Measurements from ENCODE around the gene GAB2. TPM values are rescaled to one million over a fixed set of nuclear protein-coding genes. Genes with fewer than 3 reads are reported as not detected.

Gene GAB2
- total and polyA plus RNA-seq, 8 donors = 2.2 to 19.3 (median 8.6) TPM

DNA sequence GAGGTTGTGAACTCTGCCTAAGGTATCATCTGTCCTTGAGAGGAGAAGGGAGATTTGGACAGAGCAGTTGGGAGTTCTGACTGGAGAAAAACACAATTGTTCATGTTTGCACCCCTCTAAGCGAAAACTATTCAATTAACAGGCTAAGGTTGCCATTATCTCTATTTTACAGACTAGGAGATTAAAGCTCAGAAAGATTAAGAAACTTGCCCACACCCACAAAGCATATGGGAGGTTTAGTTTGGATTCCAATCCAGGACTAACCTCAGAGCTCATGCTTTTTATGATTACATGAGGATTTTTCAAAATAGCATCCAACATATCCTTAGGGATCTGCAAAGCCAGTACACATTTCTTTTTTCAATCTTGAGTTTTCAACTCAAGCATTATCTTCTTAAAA lies 22.0 kb downstream of the GAB2 start:
- intact Hi-C loops (cut with DNase I; ENCODE audit: low total_unique reads) = no loop called here
- Histone ChIP-seq H3K27ac (no peak overlapping the region), H3K4me3 (no peak overlapping the region), H3K36me3 (no peaks in the 10 kb centered on the region), H3K9me3 (no peaks in the 10 kb centered on the region), H3K4me1 (peaks cover 4 to 66% (median 20%) of the 10 kb centered on the region in 4 donors), H3K27me3 (no peaks in the 10 kb centered on the region)
- TF ChIP-seq, protein P1, sequence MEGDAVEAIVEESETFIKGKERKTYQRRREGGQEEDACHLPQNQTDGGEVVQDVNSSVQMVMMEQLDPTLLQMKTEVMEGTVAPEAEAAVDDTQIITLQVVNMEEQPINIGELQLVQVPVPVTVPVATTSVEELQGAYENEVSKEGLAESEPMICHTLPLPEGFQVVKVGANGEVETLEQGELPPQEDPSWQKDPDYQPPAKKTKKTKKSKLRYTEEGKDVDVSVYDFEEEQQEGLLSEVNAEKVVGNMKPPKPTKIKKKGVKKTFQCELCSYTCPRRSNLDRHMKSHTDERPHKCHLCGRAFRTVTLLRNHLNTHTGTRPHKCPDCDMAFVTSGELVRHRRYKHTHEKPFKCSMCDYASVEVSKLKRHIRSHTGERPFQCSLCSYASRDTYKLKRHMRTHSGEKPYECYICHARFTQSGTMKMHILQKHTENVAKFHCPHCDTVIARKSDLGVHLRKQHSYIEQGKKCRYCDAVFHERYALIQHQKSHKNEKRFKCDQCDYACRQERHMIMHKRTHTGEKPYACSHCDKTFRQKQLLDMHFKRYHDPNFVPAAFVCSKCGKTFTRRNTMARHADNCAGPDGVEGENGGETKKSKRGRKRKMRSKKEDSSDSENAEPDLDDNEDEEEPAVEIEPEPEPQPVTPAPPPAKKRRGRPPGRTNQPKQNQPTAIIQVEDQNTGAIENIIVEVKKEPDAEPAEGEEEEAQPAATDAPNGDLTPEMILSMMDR (IDR thresholded peaks at IDR 0.05) = no peak
- TF ChIP-seq POLR2A (IDR thresholded peaks at IDR 0.05) (no peak), POLR2AphosphoS5 (IDR thresholded peaks at IDR 0.05) (no peak), EP300 (IDR thresholded peaks at IDR 0.05) (no peak)
- DNase-seq = no peak
- WGBS, 5 donors = 32 to 81% (median 64%) methylated on average over 1 of the region's 1 CpG

DNA sequence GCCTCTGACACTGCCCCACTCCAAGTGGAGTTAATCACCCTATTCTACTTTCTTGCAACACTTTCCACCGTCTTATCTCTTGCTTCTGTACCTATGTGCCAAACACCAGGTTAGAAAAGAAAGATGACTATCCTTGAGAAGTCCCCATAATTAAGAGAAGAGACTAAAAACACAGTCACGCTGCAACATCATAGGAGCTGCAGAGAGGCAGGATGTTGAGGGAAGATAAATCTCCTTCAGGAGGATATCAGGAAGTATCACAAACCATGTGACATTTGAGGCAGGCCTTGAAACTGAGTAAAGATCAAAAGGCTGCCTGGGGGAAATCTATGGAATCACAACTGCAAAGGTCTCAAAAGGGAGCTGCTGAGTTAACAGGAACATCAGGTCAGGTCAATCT lies 24.8 kb downstream of the GAB2 start:
- TF ChIP-seq POLR2AphosphoS5 (IDR thresholded peaks at IDR 0.05) (no peak), EP300 (IDR thresholded peaks at IDR 0.05) (no peak), POLR2A (IDR thresholded peaks at IDR 0.05) (no peak)
- TF ChIP-seq, protein P1 (IDR thresholded peaks at IDR 0.05) = no peak
- WGBS, 5 donors = 40 to 67% (median 47%) methylated on average over 2 of the region's 2 CpGs
- DNase-seq = no peak
- H3K27me3 ChIP-seq = no peaks in the 10 kb centered on the region
- H3K4me1 ChIP-seq = peaks cover 4 to 70% (median 15%) of the 10 kb centered on the region in 4 donors
- intact Hi-C loops (cut with DNase I; ENCODE audit: low total_unique reads) = no loop called here
- no peak overlapping the region for H3K4me3 ChIP-seq
- H3K36me3 ChIP-seq = no peaks in the 10 kb centered on the region
- no peaks in the 10 kb centered on the region for H3K9me3 ChIP-seq
- no peak overlapping the region for H3K27ac ChIP-seq

DNA sequence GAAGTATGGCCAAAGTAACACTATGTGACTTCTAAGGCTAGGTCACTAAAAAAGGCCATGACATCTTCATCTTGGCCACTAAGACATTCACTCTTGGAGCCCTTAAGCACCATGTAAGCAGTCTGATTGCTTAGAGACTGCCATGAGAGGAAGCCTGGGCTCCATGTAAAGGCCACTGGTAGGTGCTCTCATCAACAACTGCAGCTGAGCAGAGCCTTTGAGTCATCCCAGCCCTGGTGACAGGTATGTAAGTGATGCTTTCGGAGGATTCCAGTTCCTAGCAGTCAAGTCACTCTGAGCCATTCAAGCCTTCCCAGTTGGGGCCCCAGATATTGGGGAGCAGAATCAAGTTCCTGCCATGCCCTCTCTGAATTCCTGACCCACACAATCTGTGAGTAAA lies 26.2 kb downstream of the GAB2 start:
- peaks cover 0 to 56% (median 15%) of the 10 kb centered on the region in 4 donors for H3K4me1 ChIP-seq
- intact Hi-C loops (cut with DNase I; ENCODE audit: low total_unique reads) = no loop called here
- no peak for DNase-seq
- no peaks in the 10 kb centered on the region for H3K9me3 ChIP-seq
- H3K36me3 ChIP-seq = no peaks in the 10 kb centered on the region
- WGBS, 5 donors = 88 to 100% (median 100%) methylated on average over 1 of the region's 1 CpG
- no peak overlapping the region for H3K27ac ChIP-seq
- TF ChIP-seq POLR2AphosphoS5 (IDR thresholded peaks at IDR 0.05) = no peak
- TF ChIP-seq EP300 (IDR thresholded peaks at IDR 0.05) = no peak
- TF ChIP-seq POLR2A (IDR thresholded peaks at IDR 0.05) = no peak
- TF ChIP-seq, protein P1 (IDR thresholded peaks at IDR 0.05) = no peak
- H3K27me3 ChIP-seq = no peaks in the 10 kb centered on the region
- H3K4me3 ChIP-seq = no peak overlapping the region

DNA sequence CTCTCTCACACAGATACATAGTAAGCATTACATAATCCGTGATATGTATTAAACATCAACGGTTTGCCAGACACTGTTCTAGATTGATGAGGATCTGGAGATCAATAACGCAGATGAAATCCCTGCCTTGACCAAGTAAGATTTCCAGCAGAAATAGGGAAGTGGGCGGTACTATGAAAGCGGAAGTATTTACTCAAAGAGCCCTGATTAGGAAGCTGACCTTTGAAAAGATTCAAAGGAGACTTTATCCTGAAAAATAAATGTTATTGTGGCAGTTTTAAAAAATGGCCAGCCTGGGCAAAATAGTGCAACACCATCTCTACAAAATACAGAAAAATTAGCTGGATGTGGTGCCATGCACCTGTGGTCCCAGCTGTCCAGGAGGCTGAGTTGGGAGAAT lies 26.8 kb downstream of the GAB2 start:
- WGBS, 5 donors = 53 to 60% (median 54%) methylated on average over 5 of the region's 5 CpGs

More for the DNA sequence above, 26.8 kb downstream of the GAB2 start:
- Histone ChIP-seq H3K9me3 (peaks cover 0 to under 1% (median under 1%) of the 10 kb centered on the region in 4 donors), H3K4me3 (no peak overlapping the region), H3K27me3 (no peaks in the 10 kb centered on the region), H3K27ac (no peak overlapping the region), H3K36me3 (no peaks in the 10 kb centered on the region), H3K4me1 (peaks cover 0 to 50% (median 12%) of the 10 kb centered on the region in 4 donors)
- intact Hi-C loops (cut with DNase I; ENCODE audit: low total_unique reads) = no loop called here
- DNase-seq = peak in 1 of 2 donors; percentile 41
- TF ChIP-seq POLR2AphosphoS5 (IDR thresholded peaks at IDR 0.05) (no peak), EP300 (IDR thresholded peaks at IDR 0.05) (no peak), POLR2A (IDR thresholded peaks at IDR 0.05) (no peak)
- TF ChIP-seq, protein P1 (IDR thresholded peaks at IDR 0.05) = no peak

Data from stomach (tissue), 9 donors.